Right forelimb (tissue), 1 donor: Measurements from ENCODE around the gene CA5A.

Experiments
- DNase-seq: peaks from one replicate; pipeline ENCODE4 v3.0.0-alpha.2; 2018

CA5A gene

DNA sequence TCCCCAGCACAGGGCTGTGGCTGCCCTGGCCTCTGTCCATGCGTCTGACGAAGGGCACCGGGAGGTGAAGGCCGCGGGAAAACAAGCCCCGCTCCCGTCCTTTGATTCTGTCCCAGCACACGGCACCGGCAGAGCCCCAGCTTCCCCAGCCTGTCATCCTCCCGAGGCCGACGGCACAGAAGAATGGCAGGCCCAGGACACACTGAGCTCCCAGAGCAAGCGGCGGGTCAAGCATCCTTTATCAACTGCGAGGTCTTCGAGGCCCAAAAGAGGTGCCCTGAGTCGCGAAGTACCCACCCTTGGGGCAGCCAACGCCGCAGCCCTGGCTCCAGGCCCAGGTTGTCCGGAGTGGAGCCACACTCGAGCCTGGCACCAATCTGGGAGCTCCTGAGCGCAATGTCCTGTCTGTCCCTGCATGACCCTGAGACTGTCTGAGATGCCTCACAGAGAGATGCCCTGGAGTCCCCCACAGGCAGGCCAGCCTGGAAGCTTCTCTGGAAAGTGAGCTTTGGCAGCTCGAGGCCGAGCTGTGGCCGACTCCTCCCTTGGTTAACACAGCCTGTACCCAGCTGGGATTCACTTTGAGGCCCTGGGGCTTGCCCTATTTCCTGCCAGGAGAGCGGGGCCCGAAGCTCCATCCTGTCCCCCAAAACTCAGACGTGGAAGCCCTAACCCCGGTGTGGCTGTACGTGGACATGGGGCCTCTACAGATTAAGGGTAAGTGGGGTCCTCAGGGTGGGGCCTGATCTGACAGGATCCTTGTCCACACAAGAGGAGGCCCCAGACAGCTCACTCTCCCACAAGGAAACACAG, 90.3 kb downstream of the CA5A start:
- DNase-seq, result no peak

DNA sequence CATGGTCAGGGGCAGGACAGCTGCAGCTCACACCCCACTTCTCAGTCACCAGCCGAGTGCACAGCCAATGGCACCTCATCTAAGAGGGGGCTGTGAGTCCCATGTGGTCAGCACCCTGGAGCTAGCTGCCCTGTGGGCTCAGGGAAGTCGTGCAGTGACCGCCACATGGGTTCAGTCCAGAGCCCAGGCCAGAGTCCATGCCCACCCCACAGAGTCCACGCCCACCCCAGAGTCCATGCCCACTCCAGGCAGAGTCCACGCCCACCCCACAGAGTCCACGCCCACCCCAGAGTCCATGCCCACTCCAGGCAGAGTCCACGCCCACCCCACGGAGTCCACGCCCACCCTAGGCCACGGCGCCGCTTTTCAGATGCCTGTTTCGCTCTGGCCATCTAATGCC, 91.1 kb downstream of the CA5A start:
- DNase-seq, result no peak

DNA sequence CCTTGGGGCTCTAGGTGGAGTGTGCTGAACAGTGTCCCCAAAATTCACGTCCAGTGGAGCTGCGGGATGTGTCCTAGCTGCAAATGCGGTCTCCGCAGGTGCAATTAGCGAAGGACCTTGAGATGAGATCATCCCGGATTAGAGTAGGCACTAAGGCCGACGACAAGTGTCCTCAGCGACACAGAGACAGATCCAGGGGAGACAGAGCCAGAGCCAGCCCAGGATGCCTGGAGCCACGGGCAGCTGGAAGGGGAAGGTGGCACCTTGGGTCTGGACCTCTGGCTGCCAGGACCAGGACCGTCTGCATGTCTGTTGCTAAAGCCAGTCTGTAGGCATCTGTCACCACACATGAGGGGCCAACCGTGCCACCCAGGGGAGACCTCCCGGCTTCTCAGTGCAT, 91.5 kb downstream of the CA5A start:
- DNase-seq, result no peak

DNA sequence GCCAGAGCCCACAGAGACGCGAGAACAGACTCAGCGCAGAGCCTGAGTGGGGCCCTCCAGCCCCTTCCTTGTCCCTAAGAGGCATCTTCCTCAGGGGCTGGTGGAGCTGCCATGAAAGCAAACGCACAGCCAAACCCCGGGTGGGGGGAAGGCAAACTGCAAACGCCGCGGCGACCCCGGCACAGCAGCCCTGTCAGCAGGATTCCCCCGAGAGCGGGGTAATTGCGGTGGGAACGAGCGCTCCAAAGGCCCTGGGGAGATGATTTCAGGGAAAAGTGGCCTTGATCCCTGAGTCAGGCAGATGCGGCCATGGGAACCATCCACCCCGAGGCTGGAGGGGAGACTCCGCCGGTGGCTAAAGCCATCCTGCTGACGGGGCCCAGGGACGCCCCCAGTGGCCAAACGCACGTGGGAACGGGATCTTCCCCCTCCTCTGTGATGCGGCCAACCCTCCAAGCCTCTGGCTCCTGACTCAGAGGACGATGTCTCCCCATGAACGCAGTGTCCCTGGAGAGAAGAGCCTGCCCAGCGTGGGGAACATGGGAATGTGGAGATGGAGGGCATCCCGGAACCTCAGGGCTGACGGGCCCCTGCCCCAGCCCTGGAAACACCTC, 92.1 kb downstream of the CA5A start:
- no peak for DNase-seq

DNA sequence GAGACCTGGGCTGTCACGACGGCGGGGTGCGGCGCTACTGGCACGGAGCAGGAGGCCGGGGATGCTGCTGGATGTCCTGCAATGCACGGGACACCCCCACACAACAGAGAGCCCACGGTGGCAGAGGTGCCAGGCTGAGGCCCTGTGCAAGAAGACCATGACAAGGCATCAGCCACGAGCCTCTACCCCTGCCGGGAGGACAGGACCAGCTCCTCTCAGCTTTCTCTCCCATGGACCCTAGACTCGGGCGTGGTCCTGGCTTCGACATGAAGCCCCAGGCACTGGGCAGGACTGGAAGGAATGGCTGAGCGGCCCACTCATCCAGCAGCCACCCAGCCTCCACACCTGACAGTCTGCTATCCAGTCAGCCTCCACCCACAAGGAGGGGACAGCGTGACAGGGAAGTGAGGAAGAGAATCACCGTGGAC, 92.6 kb downstream of the CA5A start:
- DNase-seq, result no peak

DNA sequence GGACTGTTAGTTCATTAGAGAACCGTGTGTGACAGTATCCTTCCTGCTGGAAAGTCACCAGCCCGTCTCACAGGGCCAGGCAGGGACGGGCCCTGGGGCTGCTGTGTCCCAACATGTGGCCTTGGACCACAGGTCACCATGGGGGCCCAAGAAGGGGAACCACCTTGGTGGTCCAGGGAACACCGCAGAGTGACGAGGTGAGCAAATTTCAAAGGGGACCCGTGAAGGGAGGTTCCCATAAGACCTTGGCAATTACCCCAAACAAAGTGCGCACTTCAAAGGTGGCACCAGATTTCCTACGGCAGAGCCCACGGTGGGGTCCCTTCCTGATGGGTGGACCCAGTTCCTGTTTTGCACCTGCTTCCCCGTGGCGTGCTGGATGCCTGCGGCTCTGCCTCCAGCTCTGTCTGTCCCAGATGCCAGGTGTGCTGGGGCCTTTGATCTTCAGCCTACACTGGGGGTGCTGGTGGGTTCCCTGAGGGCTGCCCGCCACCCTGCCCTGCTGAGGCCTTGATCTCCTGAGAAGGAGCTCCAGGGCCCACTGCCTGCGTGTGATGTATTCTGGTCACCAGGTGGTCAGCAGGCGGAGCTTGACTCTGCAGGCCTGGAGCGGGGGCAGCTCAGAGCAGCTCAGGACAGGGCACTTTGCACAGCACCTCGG, 94.0 kb downstream of the CA5A start:
- DNase-seq, result no peak

DNA sequence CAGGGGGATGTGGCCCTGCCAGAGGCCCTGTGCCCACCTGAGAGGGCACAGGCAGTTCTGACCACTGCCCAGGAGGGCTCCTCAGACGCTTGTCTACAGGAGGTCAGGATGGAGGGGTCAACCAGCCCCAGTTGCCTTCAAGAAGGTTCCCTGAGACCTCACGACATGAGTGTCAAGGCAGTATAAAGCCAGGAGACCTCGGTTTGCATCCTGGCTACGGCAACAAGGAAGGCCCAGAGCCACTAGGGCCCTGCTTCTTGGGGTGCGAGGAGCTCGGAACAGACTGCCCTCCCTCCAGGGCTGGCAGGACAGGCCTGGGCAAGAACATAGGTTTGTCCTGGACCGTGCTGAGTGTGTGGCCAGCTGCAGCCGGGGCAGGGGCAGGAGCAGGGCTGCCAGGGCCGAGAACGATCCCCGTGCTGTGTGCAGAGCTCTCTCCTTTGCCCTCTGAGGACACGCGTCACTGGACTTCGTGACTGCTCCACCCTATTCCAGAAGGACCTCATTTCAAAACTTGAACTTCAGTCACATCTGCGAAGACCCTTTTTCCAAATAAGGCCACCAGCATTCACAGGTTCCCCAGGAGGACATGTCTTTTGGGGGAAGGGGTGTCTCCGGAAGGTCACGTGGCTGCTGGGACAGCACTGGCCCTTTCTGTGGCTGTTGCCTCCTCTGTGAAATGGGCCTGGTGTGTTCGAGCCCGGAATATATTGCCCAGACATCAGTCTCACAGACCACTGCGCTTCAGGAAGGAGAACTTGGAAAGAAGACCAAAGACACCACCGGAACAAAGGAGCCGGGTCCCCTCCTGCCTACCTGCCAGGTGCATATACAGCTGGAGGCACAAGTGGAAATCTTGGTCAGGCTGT, 94.8 kb downstream of the CA5A start:
- no peak for DNase-seq

DNA sequence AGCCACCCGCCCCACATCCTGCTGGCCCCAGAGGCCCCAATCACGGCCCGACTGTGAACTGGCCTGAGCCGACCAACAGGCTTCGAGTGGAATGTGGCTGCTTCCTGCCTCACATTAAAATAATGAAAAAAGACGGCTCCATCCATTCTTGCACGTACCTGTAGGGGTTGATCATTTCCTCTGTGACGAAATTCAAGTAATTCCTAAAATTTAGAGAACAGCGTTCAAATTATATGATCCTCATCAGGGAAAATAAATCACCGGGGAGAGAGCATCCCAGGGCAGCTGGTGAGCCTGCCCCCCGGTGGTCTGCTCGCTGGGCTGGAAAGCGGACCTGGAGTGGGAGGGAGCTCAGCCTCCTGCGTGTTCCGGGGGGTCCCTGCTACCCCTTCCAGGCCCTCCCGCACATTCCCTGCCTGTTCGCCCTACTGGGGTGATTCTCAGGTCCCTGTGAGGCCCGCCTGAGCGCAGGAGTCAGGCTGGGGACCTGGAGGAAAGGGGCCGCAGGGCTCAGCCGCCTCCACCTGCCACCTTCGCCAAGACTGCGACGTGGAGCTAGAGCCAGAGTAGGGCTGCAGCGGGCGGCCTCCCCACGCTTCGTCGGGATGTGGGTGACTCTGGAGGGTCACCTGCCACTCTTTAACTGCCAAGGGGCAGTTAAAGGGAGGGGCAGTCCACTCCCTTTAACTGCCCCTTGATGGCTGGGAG, 95.9 kb downstream of the CA5A start:
- no peak for DNase-seq

DNA sequence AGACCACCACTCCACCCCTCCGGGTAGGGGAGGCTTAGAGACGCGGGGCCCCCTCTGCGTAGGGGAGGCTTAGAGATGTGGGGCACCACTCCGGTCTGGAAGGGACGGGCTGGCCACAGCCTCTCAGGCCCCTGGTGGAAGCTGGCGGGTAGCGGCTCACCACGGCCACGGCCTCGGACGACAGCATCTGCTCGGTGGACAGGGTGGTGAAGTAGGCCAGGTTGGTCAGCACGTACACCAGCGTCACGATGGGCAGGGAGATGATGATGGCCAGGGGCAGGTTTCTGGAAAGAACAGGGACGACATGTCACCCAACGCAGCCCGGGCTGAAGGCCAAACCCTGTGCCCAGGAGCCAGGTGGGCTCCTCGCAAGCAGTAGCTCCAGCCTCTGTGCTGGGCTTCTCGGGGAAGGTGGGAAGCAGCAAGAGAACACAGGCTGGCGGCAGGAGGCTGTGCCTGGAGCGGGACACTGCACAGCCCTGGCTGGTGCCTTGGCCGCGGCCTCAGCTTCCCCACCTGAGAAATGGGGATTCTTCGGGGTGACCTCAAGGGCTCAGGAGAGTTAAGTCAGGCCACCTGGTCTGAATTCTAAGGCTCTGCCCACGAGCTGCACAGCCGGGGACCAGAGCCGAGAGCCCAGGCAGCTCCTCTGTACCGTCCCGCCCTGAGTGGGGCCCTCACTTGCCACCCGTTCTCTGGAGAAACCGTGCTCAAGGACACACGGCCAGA, 96.6 kb downstream of the CA5A start:
- DNase-seq, result no peak

DNA sequence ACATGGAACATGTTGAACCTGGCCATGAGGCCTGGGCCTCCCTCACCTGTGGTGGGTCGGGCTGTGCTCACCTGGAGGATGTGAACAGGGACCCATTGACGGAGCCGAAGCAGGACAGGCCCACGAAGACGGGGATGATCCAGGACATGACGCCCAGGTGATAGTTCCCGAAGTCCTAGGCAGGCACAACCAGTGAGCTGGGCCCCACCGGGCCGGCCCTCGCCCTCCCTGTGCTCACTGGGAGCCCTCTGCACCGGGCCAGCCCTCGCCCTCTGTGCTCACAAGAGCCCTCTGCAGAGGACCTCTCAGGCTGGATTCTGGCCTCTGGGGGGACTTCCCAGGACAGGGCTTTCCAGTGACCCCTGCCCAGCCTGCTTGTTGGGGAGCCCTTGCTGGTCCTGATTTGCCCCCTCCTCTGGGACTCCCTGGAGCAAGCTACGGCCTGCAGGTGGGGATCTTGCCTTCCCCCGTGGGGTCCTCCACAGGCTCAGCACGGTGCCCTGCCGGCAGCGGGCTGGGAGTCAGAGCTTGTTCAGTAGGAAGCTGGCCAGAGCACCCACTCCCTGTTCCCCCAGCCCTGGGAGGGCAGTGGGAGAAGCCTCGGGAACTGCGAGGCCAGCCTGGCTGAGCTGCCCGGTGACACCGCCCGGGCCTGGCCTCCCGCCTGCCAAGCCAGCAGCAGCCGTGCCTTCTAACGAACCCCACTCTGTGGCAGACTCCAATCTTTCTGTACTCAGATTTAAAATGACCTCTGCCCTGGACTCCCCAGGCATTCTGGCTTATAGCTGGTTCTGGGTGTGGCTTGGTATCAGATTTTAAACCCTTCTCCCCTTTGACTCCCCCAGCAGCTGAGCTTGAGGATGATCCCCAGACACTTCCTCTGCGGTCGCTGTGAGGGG, 97.4 kb downstream of the CA5A start:
- no peak for DNase-seq
